ENCODE data around the gene DGKD. TPM values are rescaled to one million over a fixed set of nuclear protein-coding genes. Genes with fewer than 3 reads are reported as not detected.

Gene DGKD
- total RNA-seq, 1 donor from 2014 or later = 46.5 TPM

Small RNA genes within 50 kb of the gene (small RNA-seq; reads per million reads assigned to genes)
- gene RF00019 = not detected

Other genes with a start within 250 kb of the DGKD start
- gene ATG16L1, start 102.8 kb upstream of the DGKD start, total RNA-seq = 35.9 TPM
- 0.82 TPM for gene SAG, start 46.7 kb upstream of the DGKD start, total RNA-seq
- gene USP40, start 212.3 kb downstream of the DGKD start, total RNA-seq = 5.3 TPM